ENCODE results near the gene SLC39A9. TPM values are rescaled to one million over a fixed set of nuclear protein-coding genes. Genes with fewer than 3 reads are reported as not detected.

SLC39A9 gene
- total RNA-seq, 1 experiment from 2014 or later, result 39.8 TPM

GRCh38 chr14:69366069-69366468, 32.4 kb upstream of the SLC39A9 start:
- H3K79me2 ChIP-seq (ENCODE audit: insufficient read depth, low read length), result no peaks in the 10 kb centered on the region
- H3K23me2 ChIP-seq (ENCODE audit: insufficient read length, low read depth, low read length, poor library complexity, severe bottlenecking), result no peaks in the 10 kb centered on the region
- no peak overlapping the region for H2AFZ ChIP-seq (ENCODE audit: low read length)
- DNase-seq, result no peak
- no peak for TF ChIP-seq CTCF (conservative IDR thresholded peaks at IDR 0.05)
- no peak overlapping the region for H3K14ac ChIP-seq (ENCODE audit: insufficient read depth, low read length)
- no peak overlapping the region for H3K4me2 ChIP-seq (ENCODE audit: insufficient read depth, insufficient read length, low read length)
- no peak overlapping the region for H2BK20ac ChIP-seq (ENCODE audit: low read depth, low read length, poor library complexity, severe bottlenecking)
- no peak overlapping the region for H3K4ac ChIP-seq (ENCODE audit: low read depth, low read length)
- H4K20me1 ChIP-seq (ENCODE audit: control insufficient read depth, insufficient read depth, insufficient read length), result no peaks in the 10 kb centered on the region
- H3K27ac ChIP-seq (ENCODE audit: insufficient read length, low read depth, low read length), result no peak overlapping the region
- H3K23ac ChIP-seq (ENCODE audit: insufficient read length, low read depth, low read length), result no peak overlapping the region
- no peak overlapping the region for H4K5ac ChIP-seq (ENCODE audit: insufficient read length, low read depth, low read length)
- Mint-ChIP-seq H3K27ac (no peak overlapping the region), H3K4me3 (no peak overlapping the region), H3K27me3 (ENCODE audit: low read depth) (no peaks in the 10 kb centered on the region; the same call in 1 of the 2 replicates), H3K4me1 (peaks cover 3 to 4% of the 10 kb centered on the region in 2 experiments), H3K9me3 (no peaks in the 10 kb centered on the region), H3K36me3 (ENCODE audit: insufficient read depth in 1 of 3, low read depth in 3 of 3) (no peaks in the 10 kb centered on the region; a peak in 1 of 7 replicates)
- H3K18ac ChIP-seq (ENCODE audit: insufficient read length, low read depth, low read length), result no peak overlapping the region
- H3K56ac ChIP-seq (ENCODE audit: insufficient read length, low read depth, low read length), result no peak overlapping the region
- no peaks in the 10 kb centered on the region for H3K9me3 ChIP-seq (ENCODE audit: control insufficient read depth, low read depth, low read length)
- H2BK12ac ChIP-seq (ENCODE audit: insufficient read length, low read depth, low read length), result no peak overlapping the region
- H3K27me3 ChIP-seq (ENCODE audit: insufficient read depth, low read length), result no peaks in the 10 kb centered on the region
- WGBS (ENCODE audit: extremely low coverage, insufficient read length, low lambda C conversion rate), result no CpG with 5 or more reads among the region's 3 CpGs
- no peak overlapping the region for H2AK5ac ChIP-seq (ENCODE audit: insufficient read length, low read length)
- no peak overlapping the region for H4K8ac ChIP-seq (replicated peaks; ENCODE audit: insufficient read length, low read depth, low read length)
- H3K9ac ChIP-seq (ENCODE audit: extremely low read depth, insufficient read length, low read length), result no peak overlapping the region
- no peak overlapping the region for H3T11ph ChIP-seq (ENCODE audit: low read length)
- H2BK15ac ChIP-seq (ENCODE audit: low read depth, low read length), result no peak overlapping the region
- H3K4me1 ChIP-seq (ENCODE audit: insufficient read depth, low read length), result no peaks in the 10 kb centered on the region
- no peaks in the 10 kb centered on the region for H3K79me1 ChIP-seq (ENCODE audit: insufficient read depth, low read depth, low read length, poor library complexity, severe bottlenecking)
- no peak overlapping the region for H4K91ac ChIP-seq (ENCODE audit: insufficient read length, low read depth, low read length)
- H2BK5ac ChIP-seq (ENCODE audit: insufficient read length, low read length), result no peak overlapping the region
- no peak overlapping the region for H2BK120ac ChIP-seq (ENCODE audit: low read depth, low read length, poor library complexity, severe bottlenecking)
